Sciatic nerve (tissue), 2 donors: Measurements from ENCODE around the gene KRTAP10-7. TPM values are rescaled to one million over a fixed set of nuclear protein-coding genes. Genes with fewer than 3 reads are reported as not detected.
"Not testable (repeated sequence)": the region's sequence is repeated elsewhere in the genome, so short reads cannot be mapped to it uniquely, and the experiment has no call there.

Experiments
- ATAC-seq: fragments of 200-7000 bp; cut with Tn5 transposase; one replicate; pipeline ENCODE4 v1.9.1; 2020; ENCODE audit warnings: mild to moderate bottlenecking, moderate library complexity
- DNase-seq: peaks from one replicate; pipeline ENCODE4 v3.0.0-alpha.2; 2020; ENCODE audit warnings: low spot score
- intact Hi-C: fragments of 100-400 bp; cut with DNase I; formaldehyde crosslinking; loops from one replicate; pipeline ENCODE4 v1.14.2; 2022
- total RNA-seq: library from RNA; stranded (reverse); fragmentation: NEBNext Ultra II Directional; extraction: Animal tissue kit (Norgen Biotek cat#: 25700); gene quantifications from one replicate; pipeline ENCODE4 v1.2.1, GENCODE V29; 2021
- donor health status: DM: no; HTN: no; CAD: no.
- donor health status: DM: no; HTN: no; CAD: no.

KRTAP10-7 gene
- total RNA-seq, 1 donor from 2014 or later, result not detected

DNA sequence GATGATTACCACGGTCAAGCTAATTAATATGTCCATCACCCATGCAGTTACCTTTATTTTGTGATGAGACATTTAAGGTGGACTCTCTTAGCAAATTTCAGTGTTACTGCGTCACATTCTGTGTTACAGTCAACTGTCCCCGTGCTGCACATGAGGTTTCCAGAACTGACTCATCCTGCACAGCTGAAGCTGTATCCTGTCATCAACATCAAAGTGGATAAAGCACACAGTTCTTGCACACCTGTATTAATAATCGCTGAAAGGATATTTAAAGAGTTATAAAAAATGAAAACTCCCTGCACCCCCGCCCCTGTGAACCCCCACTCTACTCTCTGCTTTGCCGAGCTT, 16.6 kb upstream of the KRTAP10-7 start:
- DNase-seq, result no peak
- intact Hi-C loops, result no loop called here
- no peak for ATAC-seq

DNA sequence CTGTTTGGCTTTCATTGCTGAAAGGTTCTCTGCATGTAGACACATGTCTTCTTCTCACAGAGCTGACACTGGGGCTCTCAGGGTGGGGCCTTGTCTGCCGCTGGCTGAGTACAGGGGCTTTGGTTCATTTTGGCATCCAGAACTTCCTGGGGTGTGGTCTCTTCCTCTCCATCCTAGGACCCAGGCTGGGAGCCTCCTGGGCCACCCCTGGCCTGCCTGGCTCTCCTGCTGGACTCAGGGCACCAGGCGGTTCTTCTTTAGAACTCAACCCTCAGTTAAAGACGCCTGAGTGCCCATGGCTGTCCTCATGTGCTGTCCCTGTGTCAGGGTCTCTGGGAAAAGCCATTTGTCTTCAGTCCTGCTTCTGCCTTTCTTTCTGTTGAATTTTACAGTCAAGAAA, 14.5 kb upstream of the KRTAP10-7 start:
- ATAC-seq (no peak), DNase-seq (no peak)
- intact Hi-C loops, result no loop called here

DNA sequence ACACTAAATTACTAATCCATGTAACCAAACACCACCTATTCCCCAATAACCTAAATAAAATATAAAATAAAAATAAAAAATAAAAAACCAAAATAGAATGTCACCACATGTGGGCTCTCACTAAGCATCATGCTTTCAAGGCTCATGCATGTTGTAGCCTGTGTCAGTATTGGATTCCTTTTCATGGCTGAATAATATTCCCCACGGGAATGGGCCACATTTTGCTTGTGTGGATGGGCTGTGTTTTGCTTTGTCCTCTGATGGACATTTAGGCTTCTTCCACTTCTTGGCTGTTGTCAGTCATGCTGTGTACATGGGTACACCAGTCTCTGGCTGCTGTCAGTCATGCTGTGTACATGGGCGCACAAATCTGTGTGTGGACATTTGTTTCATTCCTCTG, 11.3 kb upstream of the KRTAP10-7 start:
- DNase-seq, result no peak
- intact Hi-C loops, result no loop called here
- no peak for ATAC-seq

DNA sequence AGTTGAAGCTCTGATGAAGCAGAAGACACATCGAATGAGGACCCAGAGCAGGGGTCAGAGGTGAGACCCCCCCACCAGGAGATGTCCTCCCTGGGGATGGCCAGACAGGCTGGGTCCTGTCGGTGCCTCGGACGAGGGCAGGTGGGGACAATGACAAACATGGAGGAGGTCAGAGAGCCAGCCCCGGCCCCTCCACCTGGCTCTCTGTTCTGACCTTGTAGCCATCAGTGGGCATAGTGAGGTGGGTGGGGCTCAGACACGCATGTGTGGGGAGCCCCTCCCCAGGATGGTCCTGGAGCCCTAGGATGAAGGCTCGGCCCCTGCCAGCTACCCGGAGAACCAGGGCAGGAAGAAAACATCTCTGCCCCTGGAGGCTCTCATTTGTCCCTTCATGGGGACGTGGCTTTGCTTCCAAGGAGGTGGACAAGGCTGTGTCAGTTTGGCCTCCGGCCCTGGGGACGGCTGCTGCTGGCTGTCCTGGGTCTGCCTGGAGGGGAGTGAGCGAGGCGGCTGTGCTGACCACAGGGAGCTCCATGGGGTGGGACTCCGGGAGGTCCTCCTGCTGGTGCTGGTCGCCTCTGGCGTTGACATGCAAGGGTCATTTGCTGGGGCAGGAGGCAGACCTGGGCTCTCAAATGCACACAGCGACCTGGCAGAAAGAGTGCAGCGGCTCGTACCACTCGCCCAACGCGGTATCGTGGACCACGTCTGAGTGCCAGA, 10.7 kb upstream of the KRTAP10-7 start:
- no peak for DNase-seq
- ATAC-seq, result no peak
- intact Hi-C loops, result no loop called here

DNA sequence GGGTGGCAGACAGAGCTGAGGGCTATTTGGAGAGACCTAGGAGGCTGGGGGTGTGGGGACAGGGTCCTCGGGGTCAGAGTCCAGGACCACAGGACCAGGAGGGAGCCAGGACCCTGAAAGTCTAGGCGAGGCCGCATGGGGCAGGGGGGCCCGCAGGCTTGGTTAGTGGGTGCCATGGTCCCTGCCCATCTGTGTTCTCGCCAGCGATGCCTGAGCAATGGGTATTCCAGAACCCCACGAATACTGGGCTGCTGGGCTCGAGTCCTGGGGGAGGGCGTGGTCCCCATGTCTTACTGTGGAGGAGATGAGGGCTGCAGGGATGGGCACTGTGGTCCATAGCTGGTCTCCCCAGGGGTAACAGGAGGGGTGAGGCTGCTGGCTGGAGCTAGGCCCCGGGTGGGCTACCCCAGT, 10.1 kb upstream of the KRTAP10-7 start:
- ATAC-seq (no peak), DNase-seq (no peak)
- intact Hi-C loops, result no loop called here

DNA sequence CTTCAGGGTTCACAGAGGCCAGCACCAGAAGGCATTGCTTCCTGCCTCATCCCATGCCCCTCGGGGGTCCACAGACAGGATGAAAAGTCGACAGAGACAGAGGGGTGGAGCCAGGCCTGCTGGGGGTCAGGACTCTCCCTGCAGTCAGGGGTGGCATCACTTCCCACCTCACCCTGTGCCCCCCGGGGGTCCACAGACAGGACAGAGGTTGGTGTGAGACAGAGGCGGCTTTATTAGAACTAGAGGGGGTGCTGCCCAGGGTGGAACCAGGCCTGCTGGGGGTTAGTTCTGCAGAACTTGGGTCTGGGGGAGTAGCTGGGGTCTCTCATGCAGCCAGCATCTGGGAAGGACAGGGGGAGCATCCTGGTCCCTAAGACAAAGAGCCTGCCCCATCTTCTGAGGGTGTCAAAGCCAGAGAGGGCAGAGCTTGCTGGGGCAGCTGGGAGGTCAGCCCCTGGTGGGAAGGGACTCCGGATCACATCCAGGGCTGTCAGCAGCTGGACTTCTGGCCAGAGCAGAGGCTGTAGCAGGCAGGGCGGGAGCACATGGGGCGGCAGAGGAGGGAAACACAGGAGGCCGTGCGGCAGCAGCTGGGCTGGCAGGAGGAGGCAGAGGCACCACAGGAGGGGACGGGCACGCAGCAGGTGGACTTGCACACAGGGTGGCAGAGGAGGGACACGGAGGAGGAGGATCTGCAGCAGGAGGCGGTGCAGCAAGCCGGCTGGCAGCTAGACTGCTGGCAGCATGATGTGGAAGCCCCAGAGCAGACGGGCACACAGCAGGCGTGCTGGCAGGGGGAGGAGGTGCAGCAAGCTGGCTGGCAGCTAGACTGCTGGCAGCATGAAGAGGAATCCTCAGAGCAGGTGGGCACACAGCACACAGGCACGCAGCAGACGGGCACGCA, 9.2 kb upstream of the KRTAP10-7 start:
- ATAC-seq, DNase-seq: not testable (repeated sequence)

DNA sequence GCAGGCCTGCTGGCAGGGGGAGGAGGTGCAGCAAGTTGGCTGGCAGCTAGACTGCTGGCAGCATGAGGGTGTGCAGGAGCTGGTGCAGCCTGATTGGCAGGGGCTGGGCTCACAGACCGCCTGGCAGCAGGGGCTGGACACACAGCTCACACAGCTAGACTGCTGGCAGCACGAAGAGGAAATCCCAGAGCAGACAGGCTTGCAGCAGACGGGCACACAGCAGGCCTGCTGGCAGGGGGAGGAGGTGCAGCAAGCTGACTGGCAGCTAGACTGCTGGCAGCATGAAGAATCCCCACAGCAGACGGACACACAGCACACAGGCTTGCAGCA, 8.6 kb upstream of the KRTAP10-7 start:
- DNase-seq, intact Hi-C loops, ATAC-seq: not testable (repeated sequence)

More for the DNA sequence above, 9.2 kb upstream of the KRTAP10-7 start:
- intact Hi-C loops, result not testable (repeated sequence)

DNA sequence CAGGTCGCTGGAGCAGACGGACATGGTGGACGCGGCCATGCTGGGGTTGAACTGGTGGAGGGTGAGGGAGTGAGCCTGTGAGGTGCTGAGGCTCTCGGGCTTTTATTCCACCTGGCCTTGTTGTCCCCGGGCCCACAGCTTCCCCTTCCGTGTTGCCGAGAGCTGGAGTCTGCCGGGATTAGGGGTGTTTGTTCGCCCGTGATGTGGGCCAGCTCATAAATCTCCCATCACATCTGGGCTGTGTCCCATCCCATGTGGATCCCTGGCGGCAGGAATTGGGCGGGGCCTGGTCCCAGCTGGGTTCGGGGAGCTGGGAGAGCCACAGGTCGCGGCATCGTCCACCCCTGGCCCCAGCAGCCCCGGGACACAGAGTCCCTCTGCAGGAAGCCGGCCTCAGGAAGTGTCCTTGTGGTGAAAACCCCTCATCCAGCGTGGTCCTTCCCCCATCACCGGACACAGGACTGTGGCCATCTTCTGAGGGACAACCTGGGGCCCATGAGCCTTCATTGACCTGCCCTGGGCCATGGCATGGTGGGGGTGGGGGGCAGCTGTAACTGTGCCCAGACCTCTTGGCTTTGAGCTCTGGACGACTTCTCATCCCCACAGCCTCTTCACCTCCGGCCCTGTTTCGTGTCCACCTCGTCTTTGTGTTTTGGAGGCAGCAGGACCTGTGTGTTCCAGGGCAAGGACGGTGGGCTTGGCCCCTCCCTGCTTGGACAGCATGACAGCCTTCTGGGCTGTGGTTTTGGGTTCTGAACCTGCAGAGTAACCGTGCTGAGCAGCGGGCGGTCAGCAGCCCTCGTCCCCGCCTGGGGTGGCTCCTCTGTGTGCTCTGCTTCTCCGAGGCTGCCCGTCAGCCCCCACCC, 7.7 kb upstream of the KRTAP10-7 start, which contains the start of gene KRTAP10-6:
Gene KRTAP10-6 (minus strand): TSS at position 60 of the 866 bp plus-strand sequence. CDS start 21 bp downstream, at position 39.
- ATAC-seq (no peak), DNase-seq (no peak)

DNA sequence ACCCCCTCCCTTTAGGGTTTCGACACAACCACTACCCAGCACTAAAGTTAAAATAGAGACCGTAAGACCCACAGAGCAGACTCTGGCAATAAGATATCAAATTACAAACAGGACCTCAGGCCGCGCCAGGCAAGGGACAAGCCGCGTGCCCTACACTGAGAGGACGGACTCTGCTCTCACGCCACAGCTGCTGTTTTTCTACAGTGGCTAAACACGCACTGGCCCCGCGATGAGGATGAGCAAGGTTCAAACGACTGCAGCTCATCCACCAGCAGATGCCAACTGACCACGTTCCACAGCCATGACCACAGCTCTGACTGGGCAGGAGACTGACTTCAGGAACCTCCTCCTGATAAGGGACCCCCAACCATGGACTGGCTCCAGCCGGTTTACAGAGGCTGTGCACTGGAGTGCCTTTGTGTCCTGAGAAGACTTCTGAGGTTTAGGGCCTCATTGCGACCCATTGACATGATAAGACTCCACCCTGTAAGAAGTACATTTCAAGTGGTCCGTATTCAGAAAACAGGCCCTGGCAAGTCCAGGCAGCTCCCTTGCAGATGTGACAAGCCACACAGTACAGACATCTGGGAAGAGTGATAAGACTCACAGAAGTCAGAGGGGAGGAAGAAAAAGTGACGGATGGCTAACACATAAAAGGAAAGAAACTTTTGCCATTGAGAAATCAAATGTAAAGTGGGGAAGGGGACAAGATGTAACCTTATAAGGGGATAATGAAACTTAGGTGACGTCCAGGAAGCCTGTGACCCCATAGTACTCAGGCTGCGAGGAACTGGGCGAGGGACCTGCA, 6.6 kb upstream of the KRTAP10-7 start:
- intact Hi-C loops, result no loop called here
- DNase-seq (no peak), ATAC-seq (no peak)

More for the DNA sequence above, 7.7 kb upstream of the KRTAP10-7 start, which contains the start of gene KRTAP10-6:
- intact Hi-C loops, result no loop called here

DNA sequence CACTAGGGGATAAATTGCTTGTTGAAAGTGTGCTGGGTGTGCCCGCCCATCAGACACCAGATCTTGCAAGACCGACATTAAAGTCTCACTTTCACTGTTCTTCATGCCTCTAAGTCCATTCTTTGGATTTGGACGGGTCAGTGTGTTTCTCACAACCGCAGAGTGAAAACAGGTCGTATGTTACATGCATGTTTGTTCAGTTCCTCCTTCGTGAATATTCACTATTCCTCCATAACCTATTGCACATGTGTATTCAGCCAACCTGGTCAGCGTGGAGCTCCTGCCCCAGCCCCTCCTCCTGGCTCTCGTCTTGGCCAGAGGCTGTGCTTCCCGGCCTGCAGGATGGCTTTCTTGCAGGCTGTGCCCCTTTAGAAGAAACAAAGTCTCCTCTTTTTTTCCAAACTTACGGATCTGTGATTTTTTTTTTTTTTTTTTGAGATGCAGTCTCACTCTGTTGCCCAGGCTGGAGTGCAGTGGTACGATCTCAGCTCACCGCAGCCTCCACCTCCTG, 5.9 kb upstream of the KRTAP10-7 start:
- no peak for ATAC-seq
- no peak for DNase-seq
- intact Hi-C loops, result no loop called here

DNA sequence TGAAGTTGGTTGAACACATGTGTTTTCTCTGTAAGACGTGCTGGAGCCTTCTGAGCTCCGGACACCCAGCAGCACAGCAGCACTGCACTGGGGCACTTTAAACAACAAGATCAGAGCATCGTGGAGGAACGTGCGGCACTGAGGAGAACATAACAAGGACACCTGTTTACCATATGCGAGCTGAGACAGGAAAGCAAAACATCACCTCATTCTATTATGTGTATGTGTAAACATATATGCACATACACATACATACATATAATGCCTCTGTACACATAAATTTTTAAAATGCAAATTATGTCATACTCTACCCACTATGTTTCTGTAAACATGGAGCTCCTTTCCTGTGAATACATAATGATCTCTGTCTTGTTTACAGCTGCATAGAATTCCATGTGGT, 4.9 kb upstream of the KRTAP10-7 start:
- intact Hi-C loops, result no loop called here
- DNase-seq (no peak), ATAC-seq (no peak)

DNA sequence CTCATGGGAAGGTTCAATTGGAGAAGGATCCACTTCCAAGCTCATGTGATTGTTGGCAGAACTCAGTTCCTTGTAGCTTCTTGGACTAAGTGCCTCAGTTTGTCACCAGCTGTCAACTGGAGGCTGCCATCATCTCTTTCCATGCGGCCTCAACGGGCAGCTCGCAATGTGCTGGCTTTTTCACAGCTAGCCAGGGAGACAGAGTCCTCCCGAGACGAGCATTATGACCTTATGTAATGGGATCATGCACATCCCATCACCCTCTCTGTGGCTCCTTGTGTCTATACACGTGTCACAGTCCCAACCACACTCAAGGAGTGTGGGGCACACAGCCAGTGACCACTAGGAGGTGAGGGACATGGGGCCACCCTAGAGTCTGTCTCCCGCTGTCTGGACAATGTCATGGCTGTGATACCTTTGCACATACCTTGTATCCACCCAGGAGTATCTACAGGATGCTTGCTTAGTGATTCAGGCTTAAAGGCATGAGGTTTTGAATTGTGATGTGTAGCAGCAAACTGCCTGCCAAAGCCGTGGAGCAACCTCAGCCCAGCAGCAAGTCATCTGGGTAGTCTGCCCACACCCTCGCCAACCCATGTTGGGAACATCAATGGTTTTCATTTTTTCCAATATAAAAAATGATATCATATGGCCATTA, 4.2 kb upstream of the KRTAP10-7 start:
- intact Hi-C loops, result no loop called here
- no peak for ATAC-seq
- DNase-seq, result no peak

DNA sequence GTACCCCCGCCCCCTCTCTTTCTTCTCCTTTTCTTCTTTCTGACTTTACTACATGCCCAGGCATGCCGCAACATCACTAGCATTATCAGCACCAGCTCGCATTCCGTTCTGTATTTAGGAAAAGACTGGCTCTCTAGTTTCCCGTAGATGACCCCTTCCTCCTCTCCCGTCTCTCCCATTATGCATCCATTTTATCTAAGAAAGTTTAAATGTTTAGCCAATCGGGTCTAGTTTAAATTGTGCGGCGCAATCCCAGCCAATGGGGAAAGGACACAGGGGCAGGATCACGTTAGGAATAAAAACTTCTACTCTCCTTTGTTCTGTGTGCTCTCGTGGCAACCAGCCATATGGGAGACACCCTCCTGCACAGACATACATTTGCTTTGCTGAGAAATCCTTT, 2.3 kb upstream of the KRTAP10-7 start:
- no peak for DNase-seq
- intact Hi-C loops, result no loop called here
- no peak for ATAC-seq

DNA sequence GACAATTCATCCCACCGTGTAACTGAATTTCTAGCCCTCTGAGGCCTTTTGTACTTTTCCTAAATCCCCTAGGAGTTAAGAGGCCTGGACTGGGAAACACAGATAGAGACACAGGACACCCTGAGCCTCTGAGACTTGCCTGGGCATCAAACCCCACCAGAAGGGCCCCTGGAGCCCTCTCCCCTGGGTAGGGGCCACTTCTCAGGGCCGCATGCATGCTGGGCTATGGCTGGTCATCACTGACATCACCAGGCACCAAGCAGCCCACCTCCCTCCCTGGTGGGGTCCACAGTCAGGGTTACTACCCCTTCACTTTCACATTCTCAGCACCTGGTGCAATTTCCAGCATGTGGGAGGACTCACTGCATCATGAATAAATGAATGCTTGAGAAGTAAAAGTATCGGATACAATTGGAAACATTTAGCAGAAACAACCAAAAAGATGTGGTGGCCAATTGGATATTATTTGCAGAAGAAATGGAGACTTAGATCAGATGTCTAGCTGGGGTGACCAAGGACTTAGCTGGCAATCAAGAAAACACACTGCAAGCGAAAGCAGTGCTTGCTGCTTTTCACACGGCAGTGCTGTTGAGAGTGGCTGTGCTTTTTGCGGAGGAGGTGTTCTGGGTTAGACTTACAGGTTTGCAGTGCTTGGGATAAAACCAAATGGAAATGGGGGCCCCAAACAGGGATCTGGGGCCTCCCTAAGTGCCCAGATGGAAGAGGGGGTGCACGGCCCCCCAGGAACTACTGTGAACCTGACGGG, 950 bp upstream of the KRTAP10-7 start:
- intact Hi-C loops, result no loop called here
- ATAC-seq (no peak), DNase-seq (no peak)

DNA sequence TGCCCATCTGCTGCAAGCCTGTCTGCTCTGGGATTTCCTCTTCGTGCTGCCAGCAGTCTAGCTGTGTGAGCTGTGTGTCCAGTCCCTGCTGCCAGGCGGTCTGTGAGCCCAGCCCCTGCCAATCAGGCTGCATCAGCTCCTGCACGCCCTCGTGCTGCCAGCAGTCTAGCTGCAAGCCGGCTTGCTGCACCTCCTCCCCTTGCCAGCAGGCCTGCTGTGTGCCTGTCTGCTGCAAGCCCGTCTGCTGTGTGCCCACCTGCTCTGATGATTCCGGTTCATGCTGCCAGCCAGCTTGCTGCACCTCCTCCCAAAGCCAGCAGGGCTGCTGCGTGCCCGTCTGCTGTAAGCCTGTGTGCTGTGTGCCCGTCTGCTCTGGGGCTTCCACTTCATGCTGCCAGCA, 694 bp downstream of the KRTAP10-7 start:
- ATAC-seq, DNase-seq, intact Hi-C loops: not testable (repeated sequence)

DNA sequence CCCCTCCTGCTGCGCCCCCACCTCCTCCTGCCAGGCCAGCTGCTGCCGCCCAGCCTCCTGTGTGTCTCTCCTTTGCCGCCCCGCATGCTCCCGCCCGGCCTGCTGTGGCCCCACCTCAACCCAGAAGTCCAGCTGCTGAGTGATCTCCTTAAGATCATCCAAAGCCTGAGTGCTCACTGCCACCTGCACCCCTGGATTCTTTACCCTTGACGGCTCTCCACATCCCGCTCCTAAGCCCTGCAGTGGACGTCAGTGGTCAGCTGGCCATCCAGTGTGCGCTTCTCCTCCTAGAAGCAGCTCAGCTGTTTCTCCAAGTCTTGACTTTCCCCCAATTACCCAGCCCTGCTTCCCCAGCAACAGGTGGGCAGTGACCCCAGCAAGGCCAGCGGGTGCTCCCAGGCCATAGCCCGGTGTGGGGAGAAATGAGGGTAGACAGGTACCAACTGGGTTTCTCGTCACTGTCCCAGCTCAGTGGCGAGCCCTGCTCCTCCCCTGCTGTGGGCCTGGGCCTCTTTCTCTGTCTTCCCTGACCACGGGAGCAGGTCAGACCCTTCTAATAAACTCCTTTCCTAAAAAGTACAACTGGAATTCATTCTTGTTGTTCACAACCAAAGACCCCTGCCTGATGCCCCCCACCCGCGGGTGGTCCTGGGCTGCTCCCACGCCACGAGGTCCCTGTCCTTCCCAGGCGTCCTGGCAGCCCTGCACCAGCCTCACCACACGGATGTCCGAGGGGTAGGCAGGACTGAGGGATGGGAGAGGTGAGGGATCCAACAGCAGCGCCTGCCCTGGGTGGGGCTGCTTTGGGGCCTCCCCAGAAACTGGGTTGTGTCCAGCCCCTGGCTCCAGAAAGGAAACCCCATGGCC, 1.4 kb downstream of the KRTAP10-7 start:
- no peak for ATAC-seq
- DNase-seq, result no peak
- intact Hi-C loops, result no loop called here
